ENCODE data around the gene DUSP15.

The DUSP15 gene

GRCh38 chr20:31890646-31891045 is 20.3 kb upstream of the DUSP15 start:
- peaks cover 29% of the 10 kb centered on the region for H3K27me3 ChIP-seq (ENCODE audit: insufficient read depth, low read length)
- H3K27ac ChIP-seq (ENCODE audit: low read depth, low read length), result no peak overlapping the region
- no peak overlapping the region for H3K4me3 ChIP-seq (ENCODE audit: low read depth, low read length)
- no peaks in the 10 kb centered on the region for H3K36me3 ChIP-seq (ENCODE audit: insufficient read depth, low read length)
- H3K4me1 ChIP-seq (ENCODE audit: control insufficient read depth, insufficient read depth, low read length, unreplicated experiment), result no peaks in the 10 kb centered on the region
- no peak overlapping the region for H2AFZ ChIP-seq (ENCODE audit: low read length, unreplicated experiment)
- H3K79me2 ChIP-seq (ENCODE audit: control insufficient read depth, insufficient read depth, low read length, unreplicated experiment), result no peaks in the 10 kb centered on the region

DNA sequence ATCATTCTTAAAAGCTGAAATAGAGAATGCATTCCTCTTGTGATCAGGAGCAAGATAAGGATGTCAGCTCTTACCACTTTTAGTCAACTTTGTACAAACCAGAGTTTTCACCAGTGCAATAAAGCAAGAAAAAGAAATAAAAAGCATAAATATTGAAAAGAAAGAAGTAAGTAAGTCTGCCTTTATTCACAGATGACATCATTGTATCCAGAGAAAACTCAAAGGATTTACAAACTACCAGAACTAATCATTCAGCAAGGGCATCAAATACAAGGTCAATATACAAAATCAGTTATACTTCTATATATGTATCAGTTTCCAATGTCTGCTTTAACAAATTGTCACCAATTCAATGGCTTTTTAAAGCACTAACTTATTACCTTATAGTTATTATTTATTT is 13.5 kb upstream of the DUSP15 start:
- no peaks in the 10 kb centered on the region for H3K4me1 ChIP-seq (ENCODE audit: control insufficient read depth, insufficient read depth, low read length, unreplicated experiment)
- no peaks in the 10 kb centered on the region for H3K79me2 ChIP-seq (ENCODE audit: control insufficient read depth, insufficient read depth, low read length, unreplicated experiment)
- no peaks in the 10 kb centered on the region for H3K36me3 ChIP-seq (ENCODE audit: insufficient read depth, low read length)
- H3K27me3 ChIP-seq (ENCODE audit: insufficient read depth, low read length), result peaks cover 23% of the 10 kb centered on the region
- no peak overlapping the region for H3K4me3 ChIP-seq (ENCODE audit: low read depth, low read length)
- H3K27ac ChIP-seq (ENCODE audit: low read depth, low read length), result no peak overlapping the region
- H2AFZ ChIP-seq (ENCODE audit: low read length, unreplicated experiment), result no peak overlapping the region

DNA sequence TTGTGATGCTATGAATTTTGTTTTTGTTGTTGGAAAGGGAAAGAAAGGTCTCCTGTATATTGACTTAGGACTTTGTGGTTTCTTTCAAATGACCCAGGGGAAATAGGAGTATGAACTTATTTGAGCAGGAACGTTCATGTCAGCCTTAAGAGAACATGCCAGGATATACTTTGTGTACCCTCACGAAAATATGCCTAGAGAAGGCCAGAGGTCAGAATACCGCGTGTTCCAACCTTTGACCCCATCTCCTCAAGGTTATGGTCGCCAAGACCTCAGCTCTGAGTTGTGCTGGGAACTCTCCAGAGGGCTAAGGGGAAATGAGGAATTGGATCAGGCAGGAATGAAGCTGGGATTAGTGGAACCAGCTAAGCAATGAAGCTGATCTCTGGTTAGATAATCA is 11.6 kb upstream of the DUSP15 start:
- H3K4me3 ChIP-seq (ENCODE audit: low read depth, low read length), result no peak overlapping the region
- no peaks in the 10 kb centered on the region for H3K36me3 ChIP-seq (ENCODE audit: insufficient read depth, low read length)
- no peaks in the 10 kb centered on the region for H3K4me1 ChIP-seq (ENCODE audit: control insufficient read depth, insufficient read depth, low read length, unreplicated experiment)
- no peak overlapping the region for H3K27ac ChIP-seq (ENCODE audit: low read depth, low read length)
- H3K27me3 ChIP-seq (ENCODE audit: insufficient read depth, low read length), result peaks cover 15% of the 10 kb centered on the region
- no peak overlapping the region for H2AFZ ChIP-seq (ENCODE audit: low read length, unreplicated experiment)
- no peaks in the 10 kb centered on the region for H3K79me2 ChIP-seq (ENCODE audit: control insufficient read depth, insufficient read depth, low read length, unreplicated experiment)

DNA sequence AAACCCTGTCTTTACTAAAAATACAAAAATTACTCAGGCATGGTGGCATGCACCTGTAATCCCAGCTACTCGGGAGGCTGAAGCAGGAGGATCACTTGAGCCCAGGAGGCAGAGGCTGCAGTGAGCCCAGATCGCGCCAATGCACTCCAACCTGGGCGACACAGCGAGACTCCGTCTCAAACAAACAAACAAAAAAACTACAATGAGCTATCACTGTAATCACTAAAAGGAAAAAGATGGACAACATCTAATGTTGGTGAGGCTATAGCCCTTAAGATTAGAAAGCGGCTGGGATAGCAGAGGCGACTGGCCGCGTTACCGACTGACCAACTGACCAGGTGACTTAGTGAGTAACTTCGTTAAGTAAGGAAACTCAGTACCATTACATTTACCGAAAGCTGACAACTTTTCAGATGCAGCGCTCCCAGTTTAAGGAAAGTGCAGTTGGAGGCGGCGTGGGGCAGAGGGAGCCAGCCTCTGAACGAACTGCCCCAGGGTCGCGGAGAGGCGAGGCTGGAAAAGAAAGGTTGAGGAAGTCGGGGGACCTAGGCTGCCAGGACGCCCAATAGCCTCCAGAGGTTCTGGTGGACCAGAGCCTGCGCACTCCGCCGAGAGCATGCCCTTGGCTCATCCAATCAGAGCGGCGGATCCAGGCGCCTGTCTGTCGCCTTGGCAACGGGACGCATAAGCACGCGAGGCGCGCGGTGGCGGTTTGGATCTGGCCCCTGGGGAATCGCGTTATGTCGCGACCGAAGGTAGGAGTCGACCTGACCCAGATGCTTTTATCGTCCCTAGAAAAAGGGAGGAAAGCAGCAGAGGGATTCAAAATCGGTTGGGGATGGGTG is 9.0 kb upstream of the DUSP15 start:
- Histone ChIP-seq H3K4me3 (ENCODE audit: low read depth, low read length) (peak overlapping the region; percentile 77), H3K27ac (ENCODE audit: low read depth, low read length) (peak overlapping the region; percentile 45; the same call in 1 of the 2 replicates), H3K4me1 (ENCODE audit: control insufficient read depth, insufficient read depth, low read length, unreplicated experiment) (no peaks in the 10 kb centered on the region), H2AFZ (ENCODE audit: low read length, unreplicated experiment) (peak overlapping the region; percentile 81), H3K27me3 (ENCODE audit: insufficient read depth, low read length) (no peaks in the 10 kb centered on the region), H3K79me2 (ENCODE audit: control insufficient read depth, insufficient read depth, low read length, unreplicated experiment) (no peaks in the 10 kb centered on the region), H3K36me3 (ENCODE audit: insufficient read depth, low read length) (no peaks in the 10 kb centered on the region)

GRCh38 chr20:31877684-31878083 is 7.4 kb upstream of the DUSP15 start:
- Histone ChIP-seq H3K27me3 (ENCODE audit: insufficient read depth, low read length) (no peaks in the 10 kb centered on the region), H3K4me3 (ENCODE audit: low read depth, low read length) (no peak overlapping the region), H3K4me1 (ENCODE audit: control insufficient read depth, insufficient read depth, low read length, unreplicated experiment) (no peaks in the 10 kb centered on the region), H3K27ac (ENCODE audit: low read depth, low read length) (no peak overlapping the region), H3K79me2 (ENCODE audit: control insufficient read depth, insufficient read depth, low read length, unreplicated experiment) (no peaks in the 10 kb centered on the region), H3K36me3 (ENCODE audit: insufficient read depth, low read length) (no peaks in the 10 kb centered on the region), H2AFZ (ENCODE audit: low read length, unreplicated experiment) (no peak overlapping the region)

GRCh38 chr20:31875671-31876070 is 5.3 kb upstream of the DUSP15 start:
- peaks cover 13% of the 10 kb centered on the region for H3K27me3 ChIP-seq (ENCODE audit: insufficient read depth, low read length)
- H2AFZ ChIP-seq (ENCODE audit: low read length, unreplicated experiment), result no peak overlapping the region
- no peaks in the 10 kb centered on the region for H3K79me2 ChIP-seq (ENCODE audit: control insufficient read depth, insufficient read depth, low read length, unreplicated experiment)
- no peak overlapping the region for H3K4me3 ChIP-seq (ENCODE audit: low read depth, low read length)
- no peak overlapping the region for H3K27ac ChIP-seq (ENCODE audit: low read depth, low read length)
- H3K4me1 ChIP-seq (ENCODE audit: control insufficient read depth, insufficient read depth, low read length, unreplicated experiment), result peaks cover under 1% of the 10 kb centered on the region
- H3K36me3 ChIP-seq (ENCODE audit: insufficient read depth, low read length), result no peaks in the 10 kb centered on the region

GRCh38 chr20:31872406-31872805 is 2.1 kb upstream of the DUSP15 start:
- Histone ChIP-seq H3K27ac (ENCODE audit: low read depth, low read length) (no peak overlapping the region), H3K4me1 (ENCODE audit: control insufficient read depth, insufficient read depth, low read length, unreplicated experiment) (peaks cover 4% of the 10 kb centered on the region), H2AFZ (ENCODE audit: low read length, unreplicated experiment) (no peak overlapping the region), H3K4me3 (ENCODE audit: low read depth, low read length) (no peak overlapping the region), H3K36me3 (ENCODE audit: insufficient read depth, low read length) (no peaks in the 10 kb centered on the region), H3K79me2 (ENCODE audit: control insufficient read depth, insufficient read depth, low read length, unreplicated experiment) (no peaks in the 10 kb centered on the region), H3K27me3 (ENCODE audit: insufficient read depth, low read length) (peaks cover 30% of the 10 kb centered on the region)

GRCh38 chr20:31871618-31871954 is 1.3 kb upstream of the DUSP15 start:
- no peaks in the 10 kb centered on the region for H3K79me2 ChIP-seq (ENCODE audit: control insufficient read depth, insufficient read depth, low read length, unreplicated experiment)
- H3K27ac ChIP-seq (ENCODE audit: low read depth, low read length), result no peak overlapping the region
- no peaks in the 10 kb centered on the region for H3K36me3 ChIP-seq (ENCODE audit: insufficient read depth, low read length)
- H3K4me3 ChIP-seq (ENCODE audit: low read depth, low read length), result no peak overlapping the region
- H3K4me1 ChIP-seq (ENCODE audit: control insufficient read depth, insufficient read depth, low read length, unreplicated experiment), result peaks cover 4% of the 10 kb centered on the region
- no peak overlapping the region for H2AFZ ChIP-seq (ENCODE audit: low read length, unreplicated experiment)
- H3K27me3 ChIP-seq (ENCODE audit: insufficient read depth, low read length), result peaks cover 30% of the 10 kb centered on the region

DNA sequence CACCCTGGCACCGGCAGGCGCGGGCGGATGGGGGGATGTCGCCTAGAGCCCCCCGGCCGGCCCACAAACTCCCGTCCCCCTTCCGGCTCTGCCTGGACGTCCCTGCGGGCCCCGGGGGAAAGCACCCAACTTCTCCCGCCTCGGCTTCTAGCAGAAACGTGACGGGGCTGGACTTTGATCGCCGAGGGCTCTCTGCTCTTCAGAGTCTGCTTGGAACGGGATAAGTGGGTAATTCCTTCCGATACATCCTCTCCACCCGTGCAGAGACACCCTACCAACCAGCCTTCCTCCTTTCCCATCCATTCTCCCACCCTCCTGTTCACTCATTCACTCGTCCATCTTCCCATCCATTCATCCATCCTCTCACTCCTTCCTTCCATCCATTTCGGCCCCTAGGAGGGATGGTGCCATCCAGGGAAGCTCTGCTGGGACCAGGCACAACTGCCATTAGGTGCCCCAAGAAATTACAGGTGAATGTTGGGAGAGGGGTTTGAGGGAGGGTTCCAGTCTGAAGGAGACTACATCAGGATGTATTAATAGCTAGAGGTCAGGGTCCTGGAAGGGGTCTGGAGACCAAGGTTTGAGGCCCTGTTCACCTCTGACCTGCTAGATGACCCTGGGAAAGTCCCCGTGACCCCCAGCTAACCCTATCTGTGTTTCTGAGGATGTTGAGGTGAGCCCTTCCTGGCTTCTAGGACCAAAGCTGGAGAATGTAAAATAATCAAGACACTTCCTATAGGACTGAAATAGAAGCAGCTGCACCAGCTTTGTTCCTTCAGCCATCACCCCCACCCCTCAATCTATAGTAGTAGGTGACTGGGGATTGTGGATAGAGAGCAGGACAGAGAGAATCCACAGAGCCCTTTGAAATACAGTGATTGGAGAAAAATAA is 645 bp upstream of the DUSP15 start:
- no peaks in the 10 kb centered on the region for H3K36me3 ChIP-seq (ENCODE audit: insufficient read depth, low read length)
- H2AFZ ChIP-seq (ENCODE audit: low read length, unreplicated experiment), result peak overlapping the region; percentile 51
- H3K27me3 ChIP-seq (ENCODE audit: insufficient read depth, low read length), result peaks cover 30% of the 10 kb centered on the region
- H3K27ac ChIP-seq (ENCODE audit: low read depth, low read length), result no peak overlapping the region
- H3K4me1 ChIP-seq (ENCODE audit: control insufficient read depth, insufficient read depth, low read length, unreplicated experiment), result peaks cover 4% of the 10 kb centered on the region
- peak overlapping the region; percentile 79 for H3K4me3 ChIP-seq (ENCODE audit: low read depth, low read length)
- H3K79me2 ChIP-seq (ENCODE audit: control insufficient read depth, insufficient read depth, low read length, unreplicated experiment), result no peaks in the 10 kb centered on the region

DNA sequence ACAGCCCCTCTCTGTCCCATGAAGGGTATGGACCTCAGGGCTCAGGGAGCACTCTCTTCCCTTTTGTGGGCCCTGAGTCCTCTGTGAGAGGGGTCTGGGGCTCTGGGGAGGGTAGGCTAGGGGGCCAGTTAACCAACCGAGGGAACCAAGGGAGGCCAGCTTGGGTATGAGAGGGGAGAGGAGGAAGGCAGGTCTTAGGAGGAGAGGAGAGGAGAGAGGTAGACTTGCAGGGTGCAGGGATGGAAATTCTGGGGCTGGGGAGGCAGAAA is 720 bp downstream of the DUSP15 start:
- H3K27me3 ChIP-seq (ENCODE audit: insufficient read depth, low read length), result peaks cover 30% of the 10 kb centered on the region
- H3K27ac ChIP-seq (ENCODE audit: low read depth, low read length), result no peak overlapping the region
- H2AFZ ChIP-seq (ENCODE audit: low read length, unreplicated experiment), result peak overlapping the region; percentile 66
- H3K36me3 ChIP-seq (ENCODE audit: insufficient read depth, low read length), result no peaks in the 10 kb centered on the region
- peaks cover 4% of the 10 kb centered on the region for H3K4me1 ChIP-seq (ENCODE audit: control insufficient read depth, insufficient read depth, low read length, unreplicated experiment)
- peak overlapping the region; percentile 79 for H3K4me3 ChIP-seq (ENCODE audit: low read depth, low read length)
- H3K79me2 ChIP-seq (ENCODE audit: control insufficient read depth, insufficient read depth, low read length, unreplicated experiment), result no peaks in the 10 kb centered on the region
